K562 (cell line): Measurements from ENCODE around the gene SLC22A15.

Experiments used
- KLF13 ChIP-seq: fragments of 450-650 bp; IDR thresholded peaks from 2 replicates; pipeline ENCODE4 v1.6.1; 2016; ENCODE audit warnings: missing genetic modification characterization, low read depth, mild to moderate bottlenecking, missing compliant biosample characterization, moderate library complexity, borderline replicate concordance
- SP1 ChIP-seq: sonication (generic); formaldehyde crosslinking; IDR thresholded peaks from 2 replicates; pipeline ENCODE4 v1.8.1; 2022; ENCODE audit warnings: mild to moderate bottlenecking, missing genetic modification reagents

DNA sequence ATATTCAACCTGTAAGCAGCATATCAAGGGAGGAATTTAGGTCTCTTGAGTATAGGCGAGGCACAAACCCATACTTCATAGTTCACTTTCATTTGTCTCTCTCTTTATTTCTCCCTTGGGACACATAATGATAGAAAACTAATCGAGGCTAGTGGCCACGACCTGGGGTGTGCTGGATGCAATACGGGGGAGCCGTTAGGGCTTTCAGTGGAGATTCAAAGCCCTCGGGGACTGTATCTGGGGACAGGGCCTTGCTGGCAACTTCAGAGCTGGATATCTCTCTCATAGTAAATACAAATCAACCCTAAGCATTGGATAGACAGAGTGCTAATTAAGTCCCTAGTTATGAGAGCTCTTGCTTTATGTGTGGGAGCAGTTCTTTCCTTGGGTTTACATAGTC is 36.9 kb upstream of the SLC22A15 start:
- TF ChIP-seq KLF13 (no peak), SP1 (CRISPR knock-in tag) (no peak)
